ENCODE measurements around the gene GRXCR2.

Gene GRXCR2

DNA sequence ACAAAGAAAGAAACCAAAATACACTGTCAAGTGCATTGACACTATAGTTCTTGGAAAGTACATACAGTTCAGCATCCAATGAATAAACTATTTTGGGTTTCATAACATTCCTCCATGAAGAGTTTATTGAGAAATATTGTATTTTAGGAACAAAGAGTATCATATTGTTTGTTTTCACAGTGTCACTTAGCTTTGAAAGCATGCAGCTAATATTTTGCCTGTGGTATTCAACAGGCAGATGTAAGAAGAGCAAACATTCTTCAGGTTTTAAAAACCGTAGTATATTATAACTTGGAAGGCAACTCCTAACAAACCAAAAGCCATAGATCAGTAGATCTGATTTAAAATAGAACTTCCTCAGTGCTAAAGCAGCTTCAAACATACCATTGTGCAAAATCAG is 42.2 kb downstream of the GRXCR2 start:
- no peaks in the 10 kb centered on the region for H3K27me3 ChIP-seq (ENCODE audit: insufficient read depth, poor library complexity, severe bottlenecking)
- no peaks in the 10 kb centered on the region for H3K9me3 ChIP-seq (ENCODE audit: severe bottlenecking)
- no peaks in the 10 kb centered on the region for H3K36me3 ChIP-seq (ENCODE audit: low read depth)
- H3K27ac ChIP-seq (ENCODE audit: poor library complexity, severe bottlenecking) = no peak overlapping the region
- TF ChIP-seq, protein P1, sequence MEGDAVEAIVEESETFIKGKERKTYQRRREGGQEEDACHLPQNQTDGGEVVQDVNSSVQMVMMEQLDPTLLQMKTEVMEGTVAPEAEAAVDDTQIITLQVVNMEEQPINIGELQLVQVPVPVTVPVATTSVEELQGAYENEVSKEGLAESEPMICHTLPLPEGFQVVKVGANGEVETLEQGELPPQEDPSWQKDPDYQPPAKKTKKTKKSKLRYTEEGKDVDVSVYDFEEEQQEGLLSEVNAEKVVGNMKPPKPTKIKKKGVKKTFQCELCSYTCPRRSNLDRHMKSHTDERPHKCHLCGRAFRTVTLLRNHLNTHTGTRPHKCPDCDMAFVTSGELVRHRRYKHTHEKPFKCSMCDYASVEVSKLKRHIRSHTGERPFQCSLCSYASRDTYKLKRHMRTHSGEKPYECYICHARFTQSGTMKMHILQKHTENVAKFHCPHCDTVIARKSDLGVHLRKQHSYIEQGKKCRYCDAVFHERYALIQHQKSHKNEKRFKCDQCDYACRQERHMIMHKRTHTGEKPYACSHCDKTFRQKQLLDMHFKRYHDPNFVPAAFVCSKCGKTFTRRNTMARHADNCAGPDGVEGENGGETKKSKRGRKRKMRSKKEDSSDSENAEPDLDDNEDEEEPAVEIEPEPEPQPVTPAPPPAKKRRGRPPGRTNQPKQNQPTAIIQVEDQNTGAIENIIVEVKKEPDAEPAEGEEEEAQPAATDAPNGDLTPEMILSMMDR (IDR thresholded peaks at IDR 0.05; ENCODE audit: poor library complexity, severe bottlenecking) = no peak
- DNase-seq (ENCODE audit: low spot score) (no peak), ATAC-seq (ENCODE audit: low read depth) (no peak)
- H3K4me1 ChIP-seq (ENCODE audit: insufficient read depth, poor library complexity, severe bottlenecking) = peaks cover 18% of the 10 kb centered on the region
- H3K4me3 ChIP-seq (ENCODE audit: severe bottlenecking) = no peak overlapping the region

DNA sequence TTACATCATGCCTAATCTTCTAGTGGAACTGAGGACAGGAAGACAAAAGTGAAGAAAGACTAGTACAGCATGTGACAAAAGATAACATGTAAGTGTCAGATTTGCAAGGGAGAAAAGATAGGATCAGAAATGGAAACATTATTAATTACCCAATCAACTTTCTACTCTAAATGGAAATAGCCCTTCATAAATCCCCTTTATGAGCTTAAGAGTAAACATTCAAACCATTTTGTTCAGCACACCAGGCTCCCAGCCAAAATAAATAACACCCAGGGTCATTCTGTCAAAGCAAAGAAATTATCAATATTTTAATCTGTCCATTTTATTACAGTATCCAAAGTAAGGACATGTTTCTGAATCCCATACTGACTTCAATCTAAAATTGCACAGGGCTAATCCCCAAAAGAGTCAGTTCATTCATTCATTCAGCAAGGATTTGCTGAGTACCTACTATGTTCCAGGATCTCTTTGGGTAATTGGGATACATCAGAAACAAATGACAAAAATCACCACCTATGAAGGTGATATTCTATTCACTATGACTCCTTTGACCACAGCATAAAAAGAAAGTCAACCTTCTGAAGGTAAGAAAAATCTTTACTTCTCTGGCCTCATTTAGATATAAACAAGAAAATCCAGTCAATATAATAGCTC is 43.0 kb downstream of the GRXCR2 start:
- Histone ChIP-seq H3K4me3 (ENCODE audit: severe bottlenecking) (no peak overlapping the region), H3K9me3 (ENCODE audit: severe bottlenecking) (no peaks in the 10 kb centered on the region), H3K27me3 (ENCODE audit: insufficient read depth, poor library complexity, severe bottlenecking) (no peaks in the 10 kb centered on the region), H3K27ac (ENCODE audit: poor library complexity, severe bottlenecking) (no peak overlapping the region), H3K36me3 (ENCODE audit: low read depth) (no peaks in the 10 kb centered on the region), H3K4me1 (ENCODE audit: insufficient read depth, poor library complexity, severe bottlenecking) (peaks cover 18% of the 10 kb centered on the region)
- ATAC-seq (ENCODE audit: low read depth) = no peak
- DNase-seq (ENCODE audit: low spot score) = no peak
- TF ChIP-seq, protein P1 (IDR thresholded peaks at IDR 0.05; ENCODE audit: poor library complexity, severe bottlenecking) = no peak

DNA sequence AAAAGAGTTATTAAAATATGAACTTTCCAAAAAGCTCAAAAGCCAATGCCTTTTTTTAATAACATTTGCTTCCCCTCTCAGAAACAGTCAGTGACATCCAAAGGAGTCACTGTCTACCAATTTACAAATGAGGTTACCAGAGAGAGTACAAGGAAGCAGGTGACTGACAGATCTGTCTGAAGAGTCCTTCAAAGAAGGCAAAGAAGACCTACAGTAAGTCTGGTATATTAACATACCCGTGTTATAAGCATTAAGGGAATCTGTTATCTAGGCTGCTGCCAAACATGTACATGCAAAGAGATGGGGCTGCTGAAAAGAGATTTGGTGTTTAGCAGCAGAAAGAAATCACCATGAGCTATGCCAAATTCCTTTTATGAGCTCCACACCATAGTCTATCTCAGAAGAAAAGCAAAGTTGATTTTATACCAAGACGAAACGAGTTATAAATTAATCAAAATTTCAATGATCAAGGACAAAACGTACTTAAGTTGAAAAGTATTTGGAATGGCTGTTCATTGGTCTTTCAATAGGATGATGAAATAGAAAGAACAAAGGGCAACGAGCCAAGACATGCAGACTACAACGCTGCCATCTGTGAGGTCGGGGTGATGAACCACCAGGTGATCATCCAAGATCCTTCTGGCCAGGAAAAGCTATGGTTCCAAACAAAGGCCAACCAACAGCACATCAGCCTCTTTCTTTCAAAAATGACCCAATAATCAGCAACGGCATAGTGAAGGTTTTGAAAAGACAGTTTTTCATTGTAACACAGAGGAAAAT is 45.7 kb downstream of the GRXCR2 start:
- Histone ChIP-seq H3K36me3 (ENCODE audit: low read depth) (no peaks in the 10 kb centered on the region), H3K4me3 (ENCODE audit: severe bottlenecking) (no peak overlapping the region), H3K27me3 (ENCODE audit: insufficient read depth, poor library complexity, severe bottlenecking) (no peaks in the 10 kb centered on the region), H3K4me1 (ENCODE audit: insufficient read depth, poor library complexity, severe bottlenecking) (peaks cover 13% of the 10 kb centered on the region), H3K9me3 (ENCODE audit: severe bottlenecking) (no peaks in the 10 kb centered on the region), H3K27ac (ENCODE audit: poor library complexity, severe bottlenecking) (no peak overlapping the region)
- ATAC-seq (ENCODE audit: low read depth) = no peak
- TF ChIP-seq, protein P1 (IDR thresholded peaks at IDR 0.05; ENCODE audit: poor library complexity, severe bottlenecking) = no peak
- DNase-seq (ENCODE audit: low spot score) = no peak

DNA sequence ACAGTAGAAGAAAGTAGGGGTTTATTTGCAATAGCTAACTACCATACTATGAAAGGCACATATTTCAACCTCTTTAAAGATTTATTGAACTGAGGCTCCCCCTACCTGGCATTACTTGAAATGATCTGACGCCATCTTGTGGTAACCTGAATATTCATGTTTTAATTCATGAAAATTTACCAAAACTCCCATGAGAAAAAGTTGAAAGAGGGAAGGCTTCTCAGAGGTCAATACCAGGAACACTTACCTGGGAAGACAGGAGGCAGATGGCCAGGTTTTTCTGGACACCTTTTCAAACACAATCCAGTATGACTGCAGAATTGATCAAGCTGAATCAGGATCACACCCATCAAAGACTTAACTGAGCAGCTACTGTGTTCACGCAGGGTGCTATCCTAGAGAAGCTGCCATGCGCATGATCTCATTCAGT is 47.0 kb downstream of the GRXCR2 start:
- DNase-seq (ENCODE audit: low spot score) (no peak), ATAC-seq (ENCODE audit: low read depth) (peak; percentile 63)
- TF ChIP-seq, protein P1 (IDR thresholded peaks at IDR 0.05; ENCODE audit: poor library complexity, severe bottlenecking) = peak; percentile 97
- H3K27me3 ChIP-seq (ENCODE audit: insufficient read depth, poor library complexity, severe bottlenecking) = no peaks in the 10 kb centered on the region
- H3K27ac ChIP-seq (ENCODE audit: poor library complexity, severe bottlenecking) = no peak overlapping the region
- no peak overlapping the region for H3K4me3 ChIP-seq (ENCODE audit: severe bottlenecking)
- no peaks in the 10 kb centered on the region for H3K36me3 ChIP-seq (ENCODE audit: low read depth)
- peaks cover 13% of the 10 kb centered on the region for H3K4me1 ChIP-seq (ENCODE audit: insufficient read depth, poor library complexity, severe bottlenecking)
- no peaks in the 10 kb centered on the region for H3K9me3 ChIP-seq (ENCODE audit: severe bottlenecking)

DNA sequence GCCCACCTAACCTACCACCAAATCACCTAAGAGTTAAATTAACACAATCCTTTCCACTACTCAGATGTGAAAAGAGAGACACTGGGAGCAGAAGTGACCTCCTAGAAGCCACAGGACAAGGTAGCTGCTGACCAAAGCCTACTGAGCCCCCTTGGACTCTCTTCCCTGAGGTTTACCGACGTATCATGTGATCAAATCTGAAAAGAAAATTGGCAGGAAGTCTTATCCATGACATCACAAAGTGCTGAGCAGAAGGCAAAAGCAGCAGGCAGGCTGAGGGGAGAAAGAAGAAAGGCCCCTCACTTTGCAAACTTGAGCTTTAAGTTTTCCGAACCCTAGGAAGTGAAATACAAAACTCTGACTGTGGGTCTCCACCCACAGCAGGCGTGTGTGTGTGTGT is 48.8 kb downstream of the GRXCR2 start:
- H3K4me1 ChIP-seq (ENCODE audit: insufficient read depth, poor library complexity, severe bottlenecking) = peaks cover 4% of the 10 kb centered on the region
- ATAC-seq (ENCODE audit: low read depth) = no peak
- no peaks in the 10 kb centered on the region for H3K9me3 ChIP-seq (ENCODE audit: severe bottlenecking)
- no peak overlapping the region for H3K4me3 ChIP-seq (ENCODE audit: severe bottlenecking)
- no peak overlapping the region for H3K27ac ChIP-seq (ENCODE audit: poor library complexity, severe bottlenecking)
- TF ChIP-seq, protein P1 (IDR thresholded peaks at IDR 0.05; ENCODE audit: poor library complexity, severe bottlenecking) = no peak
- H3K36me3 ChIP-seq (ENCODE audit: low read depth) = peaks cover 5% of the 10 kb centered on the region; the same call in 1 of the 2 replicates
- no peaks in the 10 kb centered on the region for H3K27me3 ChIP-seq (ENCODE audit: insufficient read depth, poor library complexity, severe bottlenecking)
- DNase-seq (ENCODE audit: low spot score) = no peak

Data from RWPE2 (cell line).